ENCODE data around the gene MT3.
A peak's percentile ranks its signal among the peaks of the same experiment; 100 is the strongest.

The MT3 gene

DNA sequence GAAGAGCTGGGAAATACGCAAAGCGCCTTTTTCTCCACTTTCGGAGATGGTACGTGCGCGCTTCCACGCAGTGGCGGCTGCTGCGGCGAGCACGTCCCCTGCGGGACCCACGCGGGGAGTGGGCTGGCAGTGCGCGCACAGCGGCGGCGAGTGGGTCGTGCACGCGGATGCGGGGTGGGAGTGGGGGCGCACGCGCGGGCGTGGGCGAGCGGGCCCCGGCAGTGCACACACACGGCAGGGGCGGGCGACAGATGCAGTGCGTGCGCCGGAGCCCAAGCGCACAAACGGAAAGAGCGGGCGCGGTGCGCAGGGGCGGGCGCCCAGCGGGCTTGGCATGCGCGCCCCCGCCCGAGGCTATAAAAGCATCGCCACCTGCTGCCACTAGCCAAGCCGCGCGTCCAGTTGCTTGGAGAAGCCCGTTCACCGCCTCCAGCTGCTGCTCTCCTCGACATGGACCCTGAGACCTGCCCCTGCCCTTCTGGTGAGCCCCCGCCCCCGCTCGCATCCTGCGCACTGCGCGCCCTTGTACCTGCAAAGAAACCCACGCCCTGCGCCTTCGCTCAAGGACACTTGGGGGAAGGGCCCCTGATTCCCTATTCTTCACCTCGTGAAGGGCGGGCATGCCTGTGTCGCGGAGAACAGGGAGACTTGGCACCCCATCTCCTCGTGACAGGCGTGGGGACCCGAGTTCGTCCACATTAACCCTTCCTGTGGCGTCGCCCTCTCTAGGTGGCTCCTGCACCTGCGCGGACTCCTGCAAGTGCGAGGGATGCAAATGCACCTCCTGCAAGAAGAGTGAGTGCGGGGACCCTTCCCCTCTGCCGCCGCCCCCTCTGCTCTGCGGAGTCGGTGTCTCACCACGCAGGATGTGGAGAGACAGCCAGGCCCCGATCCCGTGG, at the start of gene MT3:
MT3 (plus strand) TSS at position 388 of the 899 bp plus-strand sequence; CDS start at position 451, 63 bp downstream.
- no peak for DNase-seq (ENCODE audit: low read depth)

DNA sequence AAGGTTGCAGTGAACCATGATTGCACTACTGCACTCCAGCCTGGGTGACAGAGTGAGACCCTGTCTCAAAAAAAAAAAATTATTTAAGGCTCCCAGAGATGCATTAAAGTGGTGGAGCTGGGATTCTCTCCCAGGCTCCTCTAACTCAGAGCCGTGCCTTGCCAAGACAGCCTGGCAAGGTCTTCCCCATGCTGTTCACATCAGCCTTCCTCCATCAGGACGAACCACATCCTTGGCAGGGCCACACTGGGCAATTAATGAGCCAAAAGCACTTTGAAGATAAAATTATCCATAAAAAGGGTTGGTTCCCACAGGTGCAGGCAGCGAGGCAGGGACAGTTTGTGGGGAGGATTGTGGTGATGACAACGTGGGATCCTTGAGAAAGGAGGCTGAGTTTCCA, 49.7 kb upstream of the MT3 start:
- no peak for DNase-seq (ENCODE audit: low read depth)

DNA sequence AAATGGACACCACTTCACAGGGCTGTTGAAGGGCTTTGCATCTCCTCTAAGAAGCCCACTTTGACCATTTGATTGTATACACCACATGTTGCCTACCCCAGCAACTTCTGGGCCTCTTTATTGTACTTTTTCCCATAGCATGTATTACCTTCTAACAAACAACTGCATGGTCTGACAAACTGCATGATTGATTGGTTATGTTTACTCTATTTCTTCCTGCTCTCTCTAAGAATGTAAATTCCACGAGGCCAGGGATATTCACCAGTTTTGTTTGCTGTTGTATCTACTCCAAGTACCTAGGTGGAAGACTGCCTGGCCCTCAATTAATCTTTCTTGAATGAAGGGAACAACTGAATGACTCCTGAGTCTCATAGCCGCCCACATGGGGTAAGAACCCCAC, 47.3 kb upstream of the MT3 start:
- DNase-seq (ENCODE audit: low read depth): no peak

DNA sequence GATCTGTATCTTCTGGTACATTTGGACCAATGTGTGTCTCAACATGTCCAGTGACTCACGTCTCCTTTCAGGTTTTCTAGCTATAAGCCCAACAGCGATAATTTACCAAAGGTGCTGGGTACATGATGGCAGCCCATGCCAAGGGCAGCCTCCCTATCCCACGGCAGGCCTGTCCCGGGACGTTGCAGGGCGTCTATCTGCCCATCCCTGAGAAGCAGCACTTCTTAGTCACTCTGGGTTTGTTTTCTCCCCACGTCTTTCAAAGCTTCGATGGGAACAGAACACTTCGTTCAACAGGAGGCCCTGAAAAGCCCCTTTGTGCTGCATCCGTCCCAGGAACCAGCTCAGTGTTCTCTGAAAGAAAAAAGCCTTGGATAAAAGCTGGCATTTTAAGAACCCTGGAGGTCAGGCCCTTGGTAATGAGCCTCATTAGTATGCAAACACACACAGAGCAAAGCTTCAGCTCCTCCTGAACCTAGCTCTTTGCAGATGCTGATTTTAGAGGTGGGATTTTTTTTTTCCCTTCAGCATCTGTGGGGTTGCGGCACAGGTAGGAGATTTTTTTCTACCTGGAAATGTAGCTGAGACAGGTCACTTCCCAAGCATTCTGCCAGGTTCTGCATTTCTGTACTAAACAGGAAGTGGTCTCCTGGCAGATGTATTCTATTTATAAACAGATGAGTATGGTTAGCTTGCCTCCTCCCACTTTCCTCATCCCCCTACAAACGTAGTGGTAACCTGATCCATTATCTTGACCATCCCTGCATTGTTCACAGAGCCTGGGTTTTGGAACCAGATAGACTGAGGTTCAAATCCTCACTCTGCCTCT, 42.0 kb upstream of the MT3 start:
- no peak for DNase-seq (ENCODE audit: low read depth)

DNA sequence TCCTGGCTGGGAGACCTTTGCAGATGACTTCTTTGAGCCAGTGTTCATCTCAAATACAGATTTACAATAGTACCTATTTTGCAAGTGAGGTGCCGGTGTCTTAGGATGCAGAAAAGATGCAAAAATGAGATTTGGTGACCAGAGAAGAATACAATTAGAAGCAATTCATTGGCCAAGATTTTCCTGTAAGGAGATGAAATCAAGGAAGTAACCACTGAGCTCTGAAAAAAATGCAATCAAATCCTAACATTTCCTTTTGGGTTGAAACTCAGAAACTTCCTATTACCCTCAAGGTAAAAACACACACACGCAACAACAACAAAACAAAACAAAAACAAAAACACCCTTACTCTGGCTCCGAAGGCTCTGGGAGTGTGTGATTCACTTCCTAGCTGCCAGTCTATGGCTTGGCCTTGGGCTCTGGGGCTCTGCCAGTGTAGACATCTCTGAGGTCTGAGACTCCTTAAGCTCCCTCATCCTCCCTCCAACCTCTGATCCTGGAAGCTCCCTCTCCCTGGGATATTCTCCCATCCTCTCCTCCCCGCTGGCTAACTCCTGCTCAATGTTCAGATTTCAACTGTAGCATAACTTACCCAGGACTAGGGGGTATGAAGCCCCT, 41.3 kb upstream of the MT3 start:
- no peak for DNase-seq (ENCODE audit: low read depth)

DNA sequence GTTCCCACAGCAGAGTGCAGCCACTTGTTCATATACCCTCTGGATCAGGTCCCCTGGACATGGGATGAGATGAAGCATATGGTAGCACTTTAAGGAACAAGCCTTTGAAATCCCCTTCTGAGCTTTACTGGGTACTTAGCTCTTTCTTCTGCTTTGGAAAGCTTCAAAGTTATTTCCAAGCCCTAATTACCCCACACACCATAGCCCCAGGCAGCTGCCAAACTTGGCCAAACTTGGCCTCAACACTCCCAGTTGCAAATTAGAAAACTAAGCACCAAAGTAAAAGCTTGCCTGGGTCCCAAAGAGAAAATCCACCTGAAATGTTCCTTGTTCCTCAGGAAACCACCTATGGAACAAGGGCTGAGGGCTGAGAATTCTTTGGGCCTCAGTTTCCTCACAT, 40.2 kb upstream of the MT3 start:
- no peak for DNase-seq (ENCODE audit: low read depth)

DNA sequence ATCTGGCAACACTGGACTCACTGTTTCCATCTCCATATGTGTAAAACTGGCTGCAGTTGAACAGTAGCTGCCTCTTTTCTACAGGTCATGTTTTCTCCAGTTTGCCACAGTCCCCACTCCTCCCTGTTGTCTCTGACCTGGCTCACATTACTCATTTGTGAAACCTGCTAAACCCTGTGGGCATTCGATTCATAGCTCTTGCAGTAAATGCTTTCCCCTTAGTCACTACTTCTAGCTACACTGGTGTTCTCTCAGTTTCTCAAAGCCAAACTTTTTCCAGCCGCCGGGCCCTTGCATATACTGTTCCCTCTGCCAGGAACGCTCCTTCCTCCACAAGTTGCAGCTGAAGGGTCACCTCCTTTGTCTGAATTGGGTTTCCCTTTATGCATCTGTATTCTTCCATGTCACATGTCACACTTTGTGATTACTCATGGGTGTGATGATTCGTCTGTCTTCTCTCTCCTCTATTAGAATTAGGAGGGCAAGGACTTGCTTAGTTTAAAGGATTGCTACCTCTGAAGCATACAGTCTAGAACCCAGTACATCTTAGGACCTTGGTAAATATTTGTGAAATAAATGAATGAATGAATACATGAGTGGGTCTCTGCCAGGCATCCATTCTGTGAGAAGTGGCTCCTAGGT, 39.5 kb upstream of the MT3 start:
- no peak for DNase-seq (ENCODE audit: low read depth)

DNA sequence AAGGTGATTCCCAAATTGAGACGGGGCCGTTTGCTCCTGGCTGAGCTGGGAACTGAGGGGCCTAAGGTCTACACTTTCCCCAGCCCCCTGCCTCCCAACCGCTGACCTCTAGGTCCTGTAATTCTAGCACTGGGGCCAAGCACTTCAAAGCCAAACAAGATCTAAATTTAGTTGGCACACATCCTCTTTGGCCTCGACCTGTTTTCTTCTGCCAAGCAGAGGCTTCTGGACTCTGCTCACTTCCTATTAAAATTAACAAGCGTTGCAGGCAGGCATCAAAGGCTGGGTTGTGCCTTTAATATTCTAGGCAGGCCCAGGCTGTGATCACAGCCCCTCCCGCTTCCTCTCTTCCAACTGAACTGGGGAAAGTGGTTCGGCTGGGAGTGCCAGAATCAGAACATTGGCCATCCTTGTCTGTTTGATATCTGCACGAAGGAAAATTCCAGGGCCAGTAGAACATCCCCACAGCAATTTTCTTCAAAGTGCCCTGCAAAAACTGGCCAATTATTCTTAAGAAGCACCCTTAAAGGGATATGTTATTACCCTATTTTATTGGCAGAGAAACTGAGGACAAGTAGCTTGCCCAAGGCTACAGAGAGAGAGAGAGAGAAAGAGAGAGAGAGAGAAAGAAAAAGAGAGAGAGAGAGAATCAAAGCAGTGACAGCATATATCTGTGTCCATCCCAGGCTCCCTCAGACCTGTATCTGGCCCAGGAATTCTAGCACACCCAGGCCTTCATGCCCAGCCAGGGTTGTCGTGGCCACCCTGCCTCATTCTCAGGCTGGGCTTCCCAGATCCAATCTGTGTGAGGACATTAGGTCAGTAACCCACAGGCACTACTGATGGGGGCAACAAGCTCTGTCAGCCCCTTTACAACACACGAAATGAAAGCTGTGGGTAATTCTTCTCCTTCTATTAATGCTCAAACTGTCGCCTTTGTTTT, 37.3 kb upstream of the MT3 start:
- DNase-seq (ENCODE audit: low read depth): no peak

DNA sequence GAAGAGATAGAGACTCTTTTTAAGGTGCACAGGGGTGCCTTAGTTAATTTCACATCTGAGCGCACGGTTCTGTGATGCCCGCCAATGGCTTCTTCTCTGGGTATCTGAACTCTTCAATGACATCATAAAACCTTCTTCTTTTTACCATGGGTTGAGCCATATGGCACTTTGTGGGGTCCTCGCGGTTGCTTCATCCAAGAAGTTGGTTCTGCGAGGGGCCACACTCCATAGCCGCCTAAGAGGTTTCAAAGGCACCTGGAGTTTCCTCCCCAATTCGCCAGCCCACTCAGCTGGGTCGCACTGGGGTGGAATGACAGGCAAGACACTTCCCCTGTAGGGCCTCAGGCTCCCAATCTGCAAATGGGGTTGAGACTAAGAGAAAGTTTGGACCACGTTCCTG, 34.9 kb upstream of the MT3 start:
- DNase-seq (ENCODE audit: low read depth): no peak

DNA sequence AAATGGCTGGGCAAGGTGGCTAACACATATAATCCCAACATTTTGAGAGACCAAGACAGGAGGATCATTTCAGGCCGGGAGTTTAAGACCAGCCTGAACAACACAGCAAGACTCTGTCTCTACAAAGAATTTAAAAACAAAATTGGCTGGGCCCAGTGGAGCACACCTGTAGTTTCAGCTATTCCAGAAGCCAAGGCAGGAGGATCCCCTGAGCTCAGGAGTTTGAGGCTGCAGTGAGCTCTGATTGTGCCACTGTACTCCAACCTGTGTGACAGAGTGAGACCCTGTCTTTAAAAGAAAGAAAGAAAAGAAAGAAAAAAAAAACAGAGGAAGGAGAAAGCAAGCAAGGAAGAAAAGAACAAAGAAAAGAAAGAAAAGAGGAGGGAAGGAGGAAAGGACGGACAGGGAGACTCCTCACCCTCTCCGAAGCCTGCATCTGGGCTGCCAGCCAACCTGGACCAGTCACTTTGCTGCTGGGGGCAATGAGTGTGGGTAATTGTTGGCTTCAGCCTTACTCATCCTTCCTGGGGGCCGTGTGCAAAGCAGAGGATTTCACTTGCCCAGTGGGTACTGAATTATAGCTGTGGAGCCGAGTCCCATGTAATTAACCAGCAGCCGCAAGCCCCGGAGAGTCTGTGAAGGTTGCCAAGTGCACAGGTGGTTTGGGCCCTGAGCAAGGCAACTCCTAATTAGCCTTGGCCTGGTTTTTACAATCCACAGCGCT, 31.1 kb upstream of the MT3 start:
- DNase-seq (ENCODE audit: low read depth): no peak

DNA sequence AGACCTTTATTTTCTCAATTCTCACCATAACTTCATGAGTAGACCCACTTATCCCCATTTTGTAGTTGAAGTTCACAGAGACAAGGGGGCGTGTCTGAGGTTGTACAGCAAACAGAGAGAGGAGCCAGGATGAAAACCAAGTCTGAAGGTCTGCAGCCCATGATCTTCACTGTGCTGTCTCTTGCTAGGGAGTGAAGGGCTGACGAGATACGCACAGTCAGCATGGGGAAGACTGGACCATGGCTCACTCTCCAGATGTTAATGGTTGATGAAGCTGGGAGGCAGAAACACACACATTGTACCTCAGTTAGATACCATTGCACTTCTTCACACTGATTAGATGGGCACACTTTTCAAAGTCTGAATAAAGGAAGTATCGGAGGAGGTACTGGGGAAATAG, 30.2 kb upstream of the MT3 start:
- no peak for DNase-seq (ENCODE audit: low read depth)

DNA sequence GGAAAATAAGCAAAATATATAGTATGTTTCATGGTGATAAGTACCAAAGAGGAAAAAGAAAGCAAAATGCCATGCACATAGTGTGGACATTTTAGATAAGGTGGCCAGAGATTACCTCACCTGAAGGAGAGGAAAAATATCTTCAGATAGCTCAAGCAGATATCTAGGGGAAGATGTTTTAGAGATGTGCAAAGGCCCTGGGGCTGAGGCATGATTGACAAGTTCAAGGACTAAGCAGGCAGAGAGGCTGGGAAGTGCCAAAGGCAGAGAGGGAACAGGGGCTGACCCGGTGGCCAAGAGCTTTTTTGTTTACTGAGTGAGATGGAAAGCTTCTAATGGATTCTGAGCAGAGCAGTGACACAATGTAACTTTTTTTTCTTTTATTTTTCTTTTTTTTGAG, 28.9 kb upstream of the MT3 start:
- no peak for DNase-seq (ENCODE audit: low read depth)

DNA sequence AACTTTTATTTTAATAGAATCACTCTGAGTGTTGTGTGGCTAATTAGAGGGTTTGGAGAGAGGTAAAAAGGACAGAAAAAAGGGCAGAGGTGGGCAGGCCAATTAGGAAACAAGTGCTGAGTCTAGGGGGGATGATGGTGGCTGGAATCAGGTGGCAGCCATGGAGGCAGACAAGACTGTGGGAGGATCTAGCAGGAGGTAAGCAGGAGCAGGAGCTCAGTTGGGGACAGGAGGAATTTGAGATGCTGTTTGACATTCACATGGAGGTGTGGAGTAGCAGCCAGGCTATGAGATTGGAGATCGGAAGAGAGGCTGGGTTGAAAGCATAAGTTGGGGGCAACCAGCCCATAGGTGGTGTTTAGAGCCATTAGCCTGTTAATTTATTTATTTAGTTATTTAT, 28.2 kb upstream of the MT3 start:
- no peak for DNase-seq (ENCODE audit: low read depth)

DNA sequence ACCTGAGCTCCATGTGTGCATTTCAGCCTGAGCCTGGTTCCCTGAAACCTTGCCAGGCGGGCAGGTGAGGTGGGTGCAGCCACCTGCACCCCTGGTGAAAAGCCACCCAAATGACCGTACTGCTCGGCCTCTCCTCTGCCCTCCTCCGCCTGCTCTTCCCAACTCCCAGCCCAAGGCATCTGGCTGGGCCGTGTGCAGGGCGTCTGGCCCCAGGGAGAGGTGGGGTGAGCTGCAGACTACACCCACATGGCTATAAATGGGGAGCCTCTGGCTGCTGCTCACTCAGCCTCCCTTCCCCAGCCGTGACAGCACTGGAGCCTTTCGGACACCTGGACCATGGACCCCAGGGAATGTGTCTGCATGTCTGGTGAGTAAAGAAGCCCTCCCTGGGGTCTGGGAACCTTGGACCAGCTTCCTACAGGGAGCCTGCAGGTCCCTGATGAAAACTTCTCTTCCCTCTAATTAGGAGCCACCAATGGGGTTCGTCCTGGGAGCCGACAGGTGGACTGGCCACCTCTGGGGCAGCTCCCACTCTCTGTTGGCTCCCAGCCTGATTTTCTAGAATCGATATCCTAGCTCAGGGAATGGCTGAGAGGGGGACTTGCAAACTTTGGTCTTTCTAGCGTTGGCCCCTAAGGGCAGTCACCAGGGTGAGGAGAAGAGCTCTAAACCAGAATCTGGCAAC, 24.4 kb upstream of the MT3 start, which contains the start of gene MT4:
MT4 (plus strand) TSS at position 281 of the 685 bp plus-strand sequence; CDS start at position 337, 56 bp downstream.
- DNase-seq (ENCODE audit: low read depth): no peak

DNA sequence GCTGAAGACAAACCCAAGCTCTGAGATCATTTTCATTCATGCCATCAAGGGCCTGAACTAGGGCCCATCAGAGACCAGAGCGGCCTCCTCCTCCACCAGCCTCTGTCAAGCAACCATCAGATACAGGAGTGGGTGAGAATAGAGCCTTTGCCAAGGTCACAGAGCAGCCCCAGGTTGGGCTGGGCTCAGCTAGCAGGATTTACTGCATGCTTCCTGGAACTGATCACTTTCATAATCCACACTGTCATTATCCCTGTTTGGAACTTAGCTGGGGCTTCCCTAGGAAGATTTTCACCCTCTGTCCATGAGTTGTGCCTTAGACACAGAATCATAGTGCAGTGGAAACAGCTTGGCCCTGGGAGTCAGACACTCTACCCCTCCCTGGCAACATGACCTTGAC, 19.4 kb upstream of the MT3 start:
- no peak for DNase-seq (ENCODE audit: low read depth)

DNA sequence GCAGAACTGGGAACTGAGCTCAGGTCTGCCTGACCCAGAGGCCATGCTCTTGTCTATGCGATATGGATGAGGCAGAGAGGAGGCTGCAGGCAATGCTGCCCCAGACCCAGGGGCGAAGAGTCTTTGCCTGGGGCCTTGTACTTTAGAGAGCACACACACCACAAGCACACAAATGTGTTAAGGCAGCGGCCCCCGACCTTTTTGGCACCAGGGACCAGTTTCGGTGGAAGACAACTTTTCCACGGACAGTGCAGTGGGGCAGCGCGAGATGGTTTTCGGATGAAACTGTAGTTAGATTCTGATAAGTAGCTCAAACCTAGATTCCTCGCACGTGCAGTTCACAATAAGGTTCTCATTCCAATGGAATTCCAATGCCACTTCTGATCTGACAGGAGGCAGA, 17.8 kb upstream of the MT3 start:
- no peak for DNase-seq (ENCODE audit: low read depth)

DNA sequence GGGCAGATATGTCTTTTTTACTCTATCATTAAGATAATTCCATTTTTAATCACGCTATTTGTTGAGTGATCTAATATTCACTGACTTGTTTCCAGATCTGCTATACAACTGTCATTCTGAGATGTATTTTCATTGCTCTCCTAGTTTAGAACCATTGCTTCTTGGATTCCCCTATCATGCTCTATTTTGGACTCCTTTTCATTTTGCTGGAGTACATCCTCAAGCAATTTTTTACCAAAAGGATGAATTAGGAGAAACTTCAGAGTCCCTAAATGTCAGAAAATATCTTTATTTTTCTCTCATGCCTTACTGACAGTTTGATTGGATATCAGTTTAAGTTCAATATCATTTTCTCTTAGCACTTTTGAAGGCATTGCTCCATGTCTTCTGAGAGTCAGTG, 14.7 kb upstream of the MT3 start:
- DNase-seq (ENCODE audit: low read depth): no peak

DNA sequence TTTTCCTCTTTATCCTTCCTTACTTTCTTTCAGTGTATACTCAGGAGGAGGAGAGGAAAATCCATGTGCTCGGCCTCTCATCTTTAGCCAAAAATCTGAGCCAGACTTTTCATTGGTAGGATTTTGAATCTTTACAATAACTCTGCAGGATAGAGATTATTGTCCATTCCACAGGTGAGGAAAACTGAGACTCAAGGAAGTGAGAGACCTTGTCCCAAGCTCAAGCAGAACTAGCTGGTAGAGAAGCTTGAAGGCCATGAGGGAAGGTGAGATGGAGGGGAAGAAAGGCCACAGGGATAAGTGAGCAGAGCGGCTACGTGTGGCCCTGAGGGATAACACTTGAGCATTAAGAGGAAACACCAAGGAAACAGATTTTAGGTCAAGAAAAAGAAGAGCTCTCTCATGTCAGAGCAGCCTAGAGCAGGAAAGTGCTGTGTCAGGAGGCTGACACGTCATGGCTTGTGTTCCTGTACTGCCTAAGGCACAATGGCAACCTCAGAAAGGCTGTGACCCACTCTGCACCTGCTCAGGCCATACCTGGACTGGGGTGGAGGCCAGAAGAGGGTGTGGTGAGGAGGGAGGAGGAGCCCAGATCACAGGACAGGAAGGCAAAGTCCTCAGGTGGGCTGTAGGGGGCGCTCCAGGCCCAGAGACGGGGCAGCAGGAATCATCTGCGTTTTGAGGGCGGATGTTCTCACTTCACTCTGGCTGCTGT, 12.6 kb upstream of the MT3 start:
- DNase-seq (ENCODE audit: low read depth): peak; percentile 79

DNA sequence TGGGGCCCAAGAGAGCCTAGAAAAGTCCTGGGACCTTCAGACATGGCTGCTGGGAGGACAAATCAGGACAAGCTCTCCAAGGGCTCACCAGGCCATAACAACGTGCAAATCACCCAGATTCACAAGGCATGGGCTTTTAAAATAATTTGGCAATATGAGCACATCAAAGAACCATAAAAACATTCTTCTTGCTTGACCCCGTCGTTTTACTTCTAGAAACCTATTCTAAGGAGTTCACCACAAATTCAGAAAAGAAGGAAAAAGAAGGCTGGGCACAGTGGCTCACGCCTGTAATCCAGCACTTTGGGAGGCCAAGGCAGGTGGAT, 12.1 kb upstream of the MT3 start:
- no peak for DNase-seq (ENCODE audit: low read depth)

Data from stimulated activated CD8-positive, alpha-beta memory T cell treated with anti-CD3 and anti-CD28 coated beads, Interleukin-12 subunit alpha, Interleukin-12 subunit beta, amount 100 ng/mL, for 1 hour (primary cell).